RWPE1 (cell line): ENCODE results near the gene RAB15.

Experiments used
- CTCF ChIA-PET: fragments of 350-600 bp; sonication (Branson Sonifier 250); formaldehyde crosslinking; extraction: SDS; loops from one replicate; lab custom pipeline; 2021; lab: Yijun Ruan, JAX
- POLR2A ChIA-PET: fragments of 400-600 bp; formaldehyde crosslinking; extraction: SDS; loops from one replicate; lab custom pipeline; 2020; ENCODE audit warnings: antibody characterized with exemption; ENCODE audit not compliant: low non-redundant PET; lab: Yijun Ruan, JAX
- DNase-seq: peaks from one replicate; pipeline ENCODE4 v3.0.0; 2012; ENCODE audit warnings: low spot score
- H3K27ac ChIP-seq: fragments of 450-650 bp; 2 replicates; pipeline ENCODE4 v1.5.1; 2017
- TF ChIP-seq, protein P1 (sequence below): fragments of 450-650 bp; conservative IDR thresholded peaks from 2 replicates; pipeline ENCODE4 v1.5.1; 2017; ENCODE audit warnings: low read depth, mild to moderate bottlenecking

The RAB15 gene

GRCh38 chr14:65000898-65001591, 28.9 kb upstream of the RAB15 start:
- TF ChIP-seq, protein P1, sequence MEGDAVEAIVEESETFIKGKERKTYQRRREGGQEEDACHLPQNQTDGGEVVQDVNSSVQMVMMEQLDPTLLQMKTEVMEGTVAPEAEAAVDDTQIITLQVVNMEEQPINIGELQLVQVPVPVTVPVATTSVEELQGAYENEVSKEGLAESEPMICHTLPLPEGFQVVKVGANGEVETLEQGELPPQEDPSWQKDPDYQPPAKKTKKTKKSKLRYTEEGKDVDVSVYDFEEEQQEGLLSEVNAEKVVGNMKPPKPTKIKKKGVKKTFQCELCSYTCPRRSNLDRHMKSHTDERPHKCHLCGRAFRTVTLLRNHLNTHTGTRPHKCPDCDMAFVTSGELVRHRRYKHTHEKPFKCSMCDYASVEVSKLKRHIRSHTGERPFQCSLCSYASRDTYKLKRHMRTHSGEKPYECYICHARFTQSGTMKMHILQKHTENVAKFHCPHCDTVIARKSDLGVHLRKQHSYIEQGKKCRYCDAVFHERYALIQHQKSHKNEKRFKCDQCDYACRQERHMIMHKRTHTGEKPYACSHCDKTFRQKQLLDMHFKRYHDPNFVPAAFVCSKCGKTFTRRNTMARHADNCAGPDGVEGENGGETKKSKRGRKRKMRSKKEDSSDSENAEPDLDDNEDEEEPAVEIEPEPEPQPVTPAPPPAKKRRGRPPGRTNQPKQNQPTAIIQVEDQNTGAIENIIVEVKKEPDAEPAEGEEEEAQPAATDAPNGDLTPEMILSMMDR = no peak
- no peak for DNase-seq
- ChIA-PET POLR2A (no interaction called here), CTCF (no interaction called here)
- H3K27ac ChIP-seq = no peak overlapping the region

DNA sequence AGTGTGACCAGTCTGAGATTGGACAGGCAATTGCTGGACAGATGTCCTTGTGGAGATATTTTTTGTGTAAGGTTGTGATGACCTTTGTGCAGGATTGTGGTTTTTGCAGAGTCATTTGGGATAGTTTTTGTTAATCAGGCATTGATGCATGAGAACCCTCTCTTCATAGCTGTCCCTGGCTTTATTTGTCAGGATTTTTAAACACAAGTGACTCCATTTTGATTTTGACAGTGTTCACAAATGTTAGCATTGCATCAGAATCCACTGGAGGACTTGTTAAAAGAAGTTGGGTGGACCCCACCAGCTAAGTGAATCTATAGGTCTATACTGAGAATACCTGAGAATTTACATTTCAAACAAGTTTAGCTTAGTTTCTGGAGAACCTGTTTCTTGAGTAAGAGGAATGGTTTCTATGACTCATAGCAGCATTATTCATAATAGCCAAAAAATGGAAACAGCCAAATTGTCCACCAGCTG, 26.4 kb upstream of the RAB15 start:
- TF ChIP-seq, protein P1 = no peak
- H3K27ac ChIP-seq = no peak overlapping the region
- CTCF ChIA-PET = interaction anchor here (1.1 to 2.1 kb wide), 2 partner anchors 12 to 22 kb away, joined by 3 to 9 read pairs; partner anchors contain the start of gene FNTB
- peak; percentile 41 for DNase-seq
- POLR2A ChIA-PET = no interaction called here

DNA sequence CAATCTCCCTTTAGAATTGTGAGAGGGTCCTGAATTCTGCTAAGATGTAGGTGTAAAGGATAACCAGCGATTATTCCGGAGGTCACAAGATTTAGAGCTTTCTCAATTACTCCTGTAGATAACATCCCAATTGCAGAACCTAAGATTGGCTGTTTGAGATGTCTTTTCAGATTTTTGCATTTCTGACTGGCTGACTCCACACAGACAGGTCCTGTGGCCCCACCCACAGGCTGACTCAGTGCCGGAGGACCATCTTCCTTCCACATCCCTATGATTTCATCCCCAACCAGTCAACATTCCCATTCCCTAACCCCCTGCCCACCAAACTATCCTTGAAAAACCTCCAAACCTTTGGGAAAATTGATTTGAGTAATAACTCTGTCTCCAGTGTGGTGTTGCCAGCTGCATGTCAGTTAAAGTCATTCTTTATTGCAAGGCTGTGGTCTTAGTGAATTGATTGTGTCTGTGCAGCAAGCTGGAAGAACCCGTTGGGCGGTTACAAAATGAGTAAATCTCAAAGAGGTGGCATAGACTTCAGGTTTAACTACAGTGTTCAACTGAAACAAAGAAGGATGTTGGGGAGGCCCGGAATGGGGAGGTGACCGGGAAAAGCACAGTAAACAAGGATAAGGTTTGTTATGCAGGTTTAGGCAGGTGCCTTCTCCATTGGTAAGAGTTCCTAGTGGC, 25.1 kb upstream of the RAB15 start:
- POLR2A ChIA-PET = no interaction called here

GRCh38 chr14:64995291-64995690, 23.2 kb upstream of the RAB15 start:
- no peak overlapping the region for H3K27ac ChIP-seq
- CTCF ChIA-PET = interaction anchor here (0.9 kb wide), 1 partner anchor 9 kb away, joined by 3 read pairs; the partner anchor contains the start of gene FNTB
- TF ChIP-seq, protein P1 = no peak
- POLR2A ChIA-PET = no interaction called here
- DNase-seq = no peak

More for the DNA sequence above, 25.1 kb upstream of the RAB15 start:
- peak; percentile 10 for DNase-seq
- TF ChIP-seq, protein P1 = no peak
- CTCF ChIA-PET = interaction anchor here (0.5 to 2.1 kb wide), 3 partner anchors 23 to 774 kb away, joined by 3 to 9 read pairs (median 4); partner anchors contain the start of gene FUT8
- no peak overlapping the region for H3K27ac ChIP-seq

- TF ChIP-seq, protein P1 = no peak
- H3K27ac ChIP-seq = no peak overlapping the region
- DNase-seq = no peak
- POLR2A ChIA-PET = no interaction called here
- CTCF ChIA-PET = interaction anchor here (0.6 to 0.9 kb wide), 2 partner anchors 8 to 1258 kb away, joined by 3 read pairs; partner anchors contain the start of gene FNTB
Observed at GRCh38 chr14:64994540-64994939, 22.4 kb upstream of the RAB15 start.

DNA sequence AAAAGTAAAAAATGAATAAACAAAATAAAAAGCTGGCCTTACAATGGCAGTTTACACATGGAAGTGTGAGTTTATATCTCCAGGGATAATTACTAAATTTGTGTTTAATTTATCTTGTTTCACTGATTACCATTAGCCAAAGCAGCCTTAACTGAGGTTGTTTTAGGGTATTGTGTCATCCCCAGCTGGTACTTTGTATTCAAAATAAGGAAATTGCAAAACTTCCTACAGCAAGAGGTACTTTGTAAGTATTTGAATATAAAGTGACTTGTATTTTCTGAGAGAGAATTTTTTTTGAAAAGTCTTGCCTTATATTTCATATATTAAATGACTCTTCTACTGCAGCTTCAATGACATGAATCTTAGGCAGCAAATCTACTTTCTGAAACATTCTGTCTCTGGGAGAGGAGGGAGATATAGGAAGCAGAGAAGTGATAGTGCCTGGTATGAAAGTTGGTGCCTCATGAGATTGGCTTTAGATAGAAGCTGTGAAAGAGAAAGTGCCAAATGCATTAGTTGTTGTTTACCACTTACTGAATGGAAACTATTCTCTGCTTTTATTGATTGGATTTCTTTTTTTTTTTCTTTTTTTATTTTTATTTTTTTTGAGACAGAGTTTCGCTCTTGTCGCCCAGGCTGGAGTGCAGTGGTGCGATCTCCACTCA, 21.3 kb upstream of the RAB15 start:
- ChIA-PET POLR2A (no interaction called here), CTCF (no interaction called here)
- TF ChIP-seq, protein P1 = no peak
- DNase-seq = no peak
- H3K27ac ChIP-seq = no peak overlapping the region
